ENCODE data around the gene MARK4.
"Not testable (repeated sequence)": the region's sequence is repeated elsewhere in the genome, so short reads cannot be mapped to it uniquely, and the experiment has no call there.

Gene MARK4

GRCh38 chr19:45327404-45328143 lies 76.5 kb downstream of the MARK4 start:
- no peak overlapping the region for H3K27ac ChIP-seq
- no peak for TF ChIP-seq Cebpa-rat (IDR thresholded peaks at IDR 0.05)
- no peaks in the 10 kb centered on the region for H3K36me3 ChIP-seq
- no peak overlapping the region for H3K4me3 ChIP-seq
- peaks cover 45% of the 10 kb centered on the region for H3K4me1 ChIP-seq
- H3K9me3 ChIP-seq = no peaks in the 10 kb centered on the region
- no peaks in the 10 kb centered on the region for H3K27me3 ChIP-seq
- no peaks in the 10 kb centered on the region for H4K20me1 ChIP-seq
- H3K9ac ChIP-seq = no peak overlapping the region
- H3K4me2 ChIP-seq = no peak overlapping the region

DNA sequence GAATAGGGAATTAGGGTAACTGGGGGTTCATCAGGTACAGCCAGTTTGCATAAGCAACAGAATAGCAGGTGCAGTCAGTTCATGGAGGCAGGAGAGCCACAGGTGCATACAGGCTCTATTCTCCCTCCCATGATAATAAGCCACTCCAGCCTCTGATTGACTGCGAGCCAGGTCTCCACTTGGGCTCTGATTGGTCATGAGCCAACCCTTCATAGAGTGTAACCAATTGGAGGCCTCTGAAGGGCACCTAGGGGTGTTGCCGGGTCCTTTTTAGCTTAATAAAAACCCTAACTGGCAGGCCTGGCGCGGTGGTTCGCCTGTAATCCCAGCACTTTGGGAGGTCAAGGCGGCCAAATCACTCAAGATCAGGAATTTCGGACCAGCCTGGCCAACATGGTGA lies 80.3 kb downstream of the MARK4 start:
- Histone ChIP-seq H4K20me1 (no peaks in the 10 kb centered on the region), H3K4me3 (no peak overlapping the region), H3K9me3 (no peaks in the 10 kb centered on the region), H3K9ac (no peak overlapping the region), H3K4me1 (peaks cover 19% of the 10 kb centered on the region), H3K27ac (no peak overlapping the region), H3K4me2 (no peak overlapping the region), H3K27me3 (no peaks in the 10 kb centered on the region), H3K36me3 (no peaks in the 10 kb centered on the region)
- no peak for TF ChIP-seq Cebpa-rat (IDR thresholded peaks at IDR 0.05)

DNA sequence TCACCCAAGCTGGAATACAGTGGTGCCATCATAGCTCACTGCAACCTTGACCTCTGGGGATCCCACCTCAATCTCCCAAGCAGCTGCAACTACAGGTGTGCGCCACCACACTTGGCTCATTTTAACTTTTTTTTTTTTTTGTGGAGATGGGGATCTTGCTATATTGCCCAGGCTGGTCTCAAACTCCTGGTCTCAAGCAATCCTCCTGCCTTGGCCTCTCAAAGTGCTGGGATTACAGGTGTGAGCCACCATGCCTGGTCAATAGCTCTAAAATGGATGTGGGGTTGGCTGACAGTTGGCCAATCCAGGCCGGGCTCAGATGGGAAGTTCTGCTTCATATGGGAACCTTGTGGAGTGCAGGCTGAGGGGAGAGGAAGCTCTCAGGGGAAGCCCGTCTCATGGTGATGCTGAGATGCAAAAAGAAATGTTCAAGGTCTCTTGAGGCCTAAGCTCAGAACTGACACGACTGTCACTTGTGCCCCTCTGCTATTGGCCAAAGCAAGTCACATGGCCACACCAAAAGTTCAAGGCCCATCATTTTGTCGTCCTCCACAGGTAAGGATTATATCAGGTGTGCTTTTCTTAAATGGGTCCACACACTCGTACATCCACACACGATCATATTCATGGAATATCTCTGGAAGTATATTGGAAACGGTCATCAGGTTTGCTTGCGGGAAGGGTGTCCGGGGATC lies 82.7 kb downstream of the MARK4 start:
- Histone ChIP-seq H4K20me1 (no peaks in the 10 kb centered on the region), H3K4me1 (peaks cover 15% of the 10 kb centered on the region; the same call in 1 of the 2 replicates), H3K27me3 (no peaks in the 10 kb centered on the region), H3K4me3 (no peak overlapping the region), H3K4me2 (no peak overlapping the region), H3K27ac (no peak overlapping the region), H3K9me3 (no peaks in the 10 kb centered on the region), H3K9ac (no peak overlapping the region), H3K36me3 (no peaks in the 10 kb centered on the region)
- TF ChIP-seq Cebpa-rat (IDR thresholded peaks at IDR 0.05) = no peak

GRCh38 chr19:45334881-45335280 lies 83.8 kb downstream of the MARK4 start:
- H3K27me3 ChIP-seq, H3K4me3 ChIP-seq, H3K36me3 ChIP-seq, H4K20me1 ChIP-seq, H3K4me2 ChIP-seq, H3K27ac ChIP-seq, H3K9me3 ChIP-seq, H3K9ac ChIP-seq: not testable (repeated sequence)
- peaks cover 15% of the 10 kb centered on the region; the same call in 1 of the 2 replicates for H3K4me1 ChIP-seq

- H3K27ac ChIP-seq = no peak overlapping the region
- H4K20me1 ChIP-seq = no peaks in the 10 kb centered on the region
- H3K4me1 ChIP-seq = peaks cover 17% of the 10 kb centered on the region
- no peaks in the 10 kb centered on the region for H3K9me3 ChIP-seq
- H3K27me3 ChIP-seq = peaks cover 19% of the 10 kb centered on the region
- H3K4me3 ChIP-seq = no peak overlapping the region
- TF ChIP-seq Cebpa-rat (IDR thresholded peaks at IDR 0.05) = no peak
- H3K36me3 ChIP-seq = no peaks in the 10 kb centered on the region
- no peak overlapping the region for H3K9ac ChIP-seq
- H3K4me2 ChIP-seq = no peak overlapping the region
Observed at GRCh38 chr19:45336696-45337251, 85.7 kb downstream of the MARK4 start.

- Histone ChIP-seq H3K9ac (no peak overlapping the region), H3K4me1 (peaks cover 17% of the 10 kb centered on the region), H3K36me3 (no peaks in the 10 kb centered on the region), H3K4me2 (no peak overlapping the region), H3K9me3 (no peaks in the 10 kb centered on the region), H4K20me1 (no peaks in the 10 kb centered on the region), H3K4me3 (no peak overlapping the region), H3K27ac (no peak overlapping the region), H3K27me3 (peaks cover 19% of the 10 kb centered on the region)
- TF ChIP-seq Cebpa-rat (IDR thresholded peaks at IDR 0.05) = no peak
Observed at GRCh38 chr19:45339629-45340028, 88.6 kb downstream of the MARK4 start.

- no peaks in the 10 kb centered on the region for H3K9me3 ChIP-seq
- H3K36me3 ChIP-seq = no peaks in the 10 kb centered on the region
- H3K9ac ChIP-seq = peak within 1 kb of the TSS; percentile 41; the same call in 1 of the 2 replicates
- peaks cover 19% of the 10 kb centered on the region for H3K27me3 ChIP-seq
- peaks cover 14% of the 10 kb centered on the region for H3K4me1 ChIP-seq
- H4K20me1 ChIP-seq = no peaks in the 10 kb centered on the region
- no peak for TF ChIP-seq Cebpa-rat (IDR thresholded peaks at IDR 0.05)
- H3K4me3 ChIP-seq = peak within 1 kb of the TSS; percentile 60
- H3K4me2 ChIP-seq = peak within 1 kb of the TSS; percentile 86
- H3K27ac ChIP-seq = no peak within 1 kb of the TSS
Observed at GRCh38 chr19:45340232-45340898, 89.3 kb downstream of the MARK4 start, which contains the start of gene KLC3. TSS of gene KLC3 (plus strand) at chr19:45340750. CDS start at chr19:45345542, 4,792 bp downstream.

DNA sequence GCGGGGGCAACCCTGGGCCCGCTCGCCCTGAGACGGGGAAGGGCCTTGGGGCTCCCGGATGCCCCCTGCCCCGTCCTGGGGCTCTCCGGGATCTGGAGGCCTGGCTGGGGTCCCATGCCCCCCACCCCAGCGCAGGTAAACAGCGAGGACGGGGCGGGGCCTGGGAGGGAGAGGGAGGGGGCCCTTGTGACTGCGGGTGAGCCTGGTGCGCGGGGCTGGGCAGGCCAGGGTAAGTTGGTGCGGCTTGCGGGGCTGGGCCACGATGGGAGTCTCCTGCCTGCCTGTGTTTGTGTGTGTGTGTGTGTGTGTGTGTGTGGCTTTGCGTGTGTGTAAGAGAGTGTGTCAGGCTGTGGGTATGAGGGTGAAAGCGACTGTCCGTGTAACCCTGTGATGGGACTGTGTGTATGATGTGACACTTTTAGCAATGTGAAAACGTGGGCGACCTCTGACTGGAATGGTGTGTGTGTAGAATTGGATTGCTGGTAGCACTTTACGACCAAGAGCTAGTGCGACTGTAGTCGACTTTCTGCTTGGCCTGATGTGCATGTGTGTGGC lies 89.9 kb downstream of the MARK4 start:
- no peak for TF ChIP-seq Cebpa-rat (IDR thresholded peaks at IDR 0.05)
- Histone ChIP-seq H3K4me1 (peaks cover 11% of the 10 kb centered on the region), H3K4me3 (peak overlapping the region; percentile 60), H3K36me3 (no peaks in the 10 kb centered on the region), H3K27ac (no peak overlapping the region), H3K9ac (peak overlapping the region; percentile 41; the same call in 1 of the 2 replicates), H4K20me1 (no peaks in the 10 kb centered on the region), H3K9me3 (no peaks in the 10 kb centered on the region), H3K27me3 (peaks cover 19% of the 10 kb centered on the region), H3K4me2 (peak overlapping the region; percentile 86)

DNA sequence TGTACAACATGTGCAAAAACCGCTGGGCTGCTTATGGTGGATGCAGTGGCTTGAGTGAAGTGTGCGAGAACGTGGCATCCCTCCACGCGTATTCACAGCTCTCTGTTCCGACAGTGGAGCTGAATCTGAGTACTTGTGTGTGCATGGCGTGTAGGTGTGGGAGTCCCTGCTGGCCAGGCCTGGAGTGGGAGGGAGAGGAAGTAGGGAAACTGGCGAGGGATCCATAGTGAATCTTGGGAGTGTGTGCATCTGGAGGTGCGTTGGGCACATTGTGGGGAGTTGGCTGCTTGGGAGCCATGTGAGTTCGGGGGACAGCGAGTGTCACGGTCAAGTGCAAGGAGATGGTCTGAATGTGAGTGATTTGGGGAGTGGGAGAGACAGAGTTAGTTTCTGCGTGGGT lies 91.8 kb downstream of the MARK4 start:
- peaks cover 28% of the 10 kb centered on the region for H3K27me3 ChIP-seq

More for the DNA sequence above, 91.8 kb downstream of the MARK4 start:
- Histone ChIP-seq H3K4me2 (no peak overlapping the region), H3K27ac (no peak overlapping the region), H3K9me3 (no peaks in the 10 kb centered on the region), H3K36me3 (no peaks in the 10 kb centered on the region), H3K4me1 (peaks cover 11% of the 10 kb centered on the region), H4K20me1 (no peaks in the 10 kb centered on the region), H3K9ac (no peak overlapping the region), H3K4me3 (no peak overlapping the region)
- no peak for TF ChIP-seq Cebpa-rat (IDR thresholded peaks at IDR 0.05)
